ENCODE results near the gene TMEM106C. TPM values are rescaled to one million over a fixed set of nuclear protein-coding genes. Genes with fewer than 3 reads are reported as not detected.

The TMEM106C gene
- total and polyA plus RNA-seq, 9 of the 15 experiments (the other 6 are each of a cell fraction or from before 2014, with no cell fraction given) = 37.6 to 183 (median 57.2) TPM

DNA sequence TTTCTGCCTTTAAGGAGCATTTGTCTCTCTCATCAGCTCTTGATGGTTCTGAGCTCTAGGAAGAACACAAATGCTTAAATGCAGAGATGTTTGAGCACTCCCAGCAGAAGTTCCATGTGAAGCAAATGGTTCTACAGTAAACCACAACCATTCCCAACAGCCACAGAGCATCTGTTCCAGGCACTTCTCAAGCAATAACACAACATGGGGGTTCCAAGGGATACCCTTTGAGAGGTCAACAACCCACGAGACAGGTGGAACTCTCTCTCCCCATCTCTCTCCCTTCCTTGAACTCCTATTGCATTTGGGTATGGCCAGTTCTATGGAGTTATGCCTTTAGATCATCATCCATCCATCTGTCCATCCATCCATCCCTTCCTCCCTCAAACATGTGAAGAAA is 46.1 kb downstream of the TMEM106C start:
- in situ Hi-C loops (cut with MboI) = no loop called here
- no peak for FAIRE-seq
- whole genome bisulfite sequencing (ENCODE audit: insufficient coverage, low coverage, missing lambda C conversion rate) = 0% methylated on average over 1 of the region's 1 CpG
- TF ChIP-seq KLF10 (CRISPR knock-in tag; IDR thresholded peaks at IDR 0.05) (no peak), ZNF699 (CRISPR knock-in tag; IDR thresholded peaks at IDR 0.05; ENCODE audit: insufficient replicate concordance) (no peak), ZNF695 (CRISPR knock-in tag; IDR thresholded peaks at IDR 0.05) (no peak), ZNF121 (CRISPR knock-in tag; conservative IDR thresholded peaks at IDR 0.05) (no peak), FIP1L1 (IDR thresholded peaks at IDR 0.05; ENCODE audit: low read depth, low read length, poor library complexity, severe bottlenecking) (no peak), ZNF76 (CRISPR knock-in tag; IDR thresholded peaks at IDR 0.05; ENCODE audit: borderline replicate concordance) (no peak), TAF15 (IDR thresholded peaks at IDR 0.05; ENCODE audit: low read depth, low read length) (no peak), TFAM (CRISPR knock-in tag; conservative IDR thresholded peaks at IDR 0.05) (no peak), ZSCAN32 (CRISPR knock-in tag; IDR thresholded peaks at IDR 0.05) (no peak), KLF16 (IDR thresholded peaks at IDR 0.05) (no peak)
- TF ChIP-seq, protein P1, sequence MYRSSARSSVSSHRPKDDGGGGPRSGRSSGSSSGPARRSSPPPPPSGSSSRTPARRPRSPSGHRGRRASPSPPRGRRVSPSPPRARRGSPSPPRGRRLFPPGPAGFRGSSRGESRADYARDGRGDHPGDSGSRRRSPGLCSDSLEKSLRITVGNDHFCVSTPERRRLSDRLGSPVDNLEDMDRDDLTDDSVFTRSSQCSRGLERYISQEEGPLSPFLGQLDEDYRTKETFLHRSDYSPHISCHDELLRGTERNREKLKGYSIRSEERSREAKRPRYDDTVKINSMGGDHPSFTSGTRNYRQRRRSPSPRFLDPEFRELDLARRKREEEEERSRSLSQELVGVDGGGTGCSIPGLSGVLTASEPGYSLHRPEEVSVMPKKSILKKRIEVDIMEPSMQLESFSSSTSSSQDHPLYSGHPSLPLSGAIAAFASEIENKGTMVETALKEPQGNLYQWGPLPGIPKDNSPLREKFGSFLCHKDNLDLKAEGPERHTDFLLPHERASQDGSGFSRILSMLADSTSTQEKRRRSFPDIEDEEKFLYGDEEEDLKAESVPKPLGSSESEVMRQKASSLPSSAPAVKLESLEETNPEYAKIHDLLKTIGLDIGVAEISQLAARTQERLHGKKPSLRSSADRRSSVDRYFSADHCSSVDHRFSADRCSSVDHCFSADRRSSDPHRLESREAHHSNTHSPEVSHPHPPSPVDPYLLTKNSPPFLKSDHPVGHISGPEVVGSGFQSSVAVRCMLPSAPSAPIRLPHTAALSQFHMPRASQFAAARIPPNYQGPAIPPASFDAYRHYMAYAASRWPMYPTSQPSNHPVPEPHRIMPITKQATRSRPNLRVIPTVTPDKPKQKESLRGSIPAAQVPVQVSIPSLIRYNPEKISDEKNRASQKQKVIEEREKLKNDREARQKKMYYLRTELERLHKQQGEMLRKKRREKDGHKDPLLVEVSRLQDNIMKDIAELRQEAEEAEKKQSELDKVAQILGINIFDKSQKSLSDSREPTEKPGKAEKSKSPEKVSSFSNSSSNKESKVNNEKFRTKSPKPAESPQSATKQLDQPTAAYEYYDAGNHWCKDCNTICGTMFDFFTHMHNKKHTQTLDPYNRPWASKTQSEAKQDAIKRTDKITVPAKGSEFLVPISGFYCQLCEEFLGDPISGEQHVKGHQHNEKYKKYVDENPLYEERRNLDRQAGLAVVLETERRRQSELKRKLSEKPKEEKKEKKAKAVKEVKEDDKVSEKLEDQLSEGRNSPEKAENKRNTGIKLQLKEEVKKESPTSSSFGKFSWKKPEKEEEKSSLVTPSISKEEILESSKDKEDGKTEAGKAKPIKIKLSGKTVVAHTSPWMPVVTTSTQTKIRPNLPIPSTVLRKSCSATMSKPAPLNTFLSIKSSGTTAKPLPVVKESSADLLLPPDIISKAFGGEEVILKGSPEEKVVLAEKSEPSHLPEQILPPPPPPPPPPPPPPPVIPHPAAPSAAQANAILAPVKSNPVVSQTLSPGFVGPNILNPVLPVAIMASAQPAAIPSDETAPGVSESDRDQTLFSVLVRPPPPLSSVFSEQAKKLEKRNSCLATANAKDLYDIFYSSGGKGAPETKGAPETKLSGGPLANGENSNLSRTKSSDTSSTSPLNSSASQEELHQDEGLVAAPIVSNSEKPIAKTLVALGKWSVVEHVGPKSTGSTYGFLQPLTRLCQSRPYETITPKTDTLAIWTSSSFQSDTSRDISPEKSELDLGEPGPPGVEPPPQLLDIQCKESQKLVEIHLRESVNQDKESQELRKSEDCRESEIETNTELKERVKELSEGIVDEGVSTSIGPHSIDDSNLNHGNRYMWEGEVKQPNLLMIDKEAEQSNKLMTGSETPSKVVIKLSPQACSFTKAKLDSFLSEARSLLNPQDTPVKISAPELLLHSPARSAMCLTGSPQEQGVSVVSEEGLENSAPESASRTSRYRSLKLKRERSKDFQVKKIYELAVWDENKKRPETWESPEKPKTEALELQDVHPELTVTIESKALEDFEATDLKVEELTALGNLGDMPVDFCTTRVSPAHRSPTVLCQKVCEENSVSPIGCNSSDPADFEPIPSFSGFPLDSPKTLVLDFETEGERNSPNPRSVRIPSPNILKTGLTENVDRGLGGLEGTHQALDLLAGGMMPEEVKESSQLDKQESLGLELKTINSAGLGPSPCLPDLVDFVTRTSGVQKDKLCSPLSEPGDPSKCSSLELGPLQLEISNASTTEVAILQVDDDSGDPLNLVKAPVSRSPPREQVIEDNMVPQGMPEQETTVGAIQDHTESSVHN (IDR thresholded peaks at IDR 0.05; ENCODE audit: borderline replicate concordance in 1 of 2, low read depth in 1 of 2) = no peak
- TF ChIP-seq, protein P2, sequence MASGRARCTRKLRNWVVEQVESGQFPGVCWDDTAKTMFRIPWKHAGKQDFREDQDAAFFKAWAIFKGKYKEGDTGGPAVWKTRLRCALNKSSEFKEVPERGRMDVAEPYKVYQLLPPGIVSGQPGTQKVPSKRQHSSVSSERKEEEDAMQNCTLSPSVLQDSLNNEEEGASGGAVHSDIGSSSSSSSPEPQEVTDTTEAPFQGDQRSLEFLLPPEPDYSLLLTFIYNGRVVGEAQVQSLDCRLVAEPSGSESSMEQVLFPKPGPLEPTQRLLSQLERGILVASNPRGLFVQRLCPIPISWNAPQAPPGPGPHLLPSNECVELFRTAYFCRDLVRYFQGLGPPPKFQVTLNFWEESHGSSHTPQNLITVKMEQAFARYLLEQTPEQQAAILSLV (tag; IDR thresholded peaks at IDR 0.05) = no peak

More for the DNA sequence above, 46.1 kb downstream of the TMEM106C start:
- Histone ChIP-seq H3K9ac (ENCODE audit: insufficient read depth in 1 of 2, low read depth in 2 of 2, low read length in 2 of 2) (no peak overlapping the region), H3K27ac (ENCODE audit: extremely low read depth, low read depth, low read length) (no peak overlapping the region), H3K79me2 (ENCODE audit: control insufficient read depth, insufficient read depth, low read length) (no peaks in the 10 kb centered on the region), H2AFZ (ENCODE audit: low read depth, low read length) (no peak overlapping the region; the same call in 1 of the 2 replicates), H4K20me1 (replicated peaks; ENCODE audit: control insufficient read depth, insufficient read depth, low read length) (no peaks in the 10 kb centered on the region; the same call in 1 of the 2 replicates), H3K27me3 (ENCODE audit: control insufficient read depth in 2 of 2, insufficient read depth in 2 of 2, low read length in 2 of 2) (peaks cover 55 to 58% of the 10 kb centered on the region in 2 experiments), H3K36me3 (ENCODE audit: control insufficient read depth, insufficient read depth, low read length) (no peaks in the 10 kb centered on the region), H3K4me2 (ENCODE audit: insufficient read depth, low read length) (no peak overlapping the region), H3K9me3 (replicated peaks; ENCODE audit: control insufficient read depth, insufficient read depth, low read depth, low read length) (no peaks in the 10 kb centered on the region), H3K9me1 (ENCODE audit: control insufficient read depth, insufficient read depth, low read length) (no peaks in the 10 kb centered on the region), H3K4me3 (no peak overlapping the region), H3K4me1 (replicated peaks in 1 of 2; ENCODE audit: control insufficient read depth in 2 of 2, insufficient read depth in 2 of 2, low read length in 2 of 2) (peaks cover 0 to 8% of the 10 kb centered on the region in 2 experiments; a peak in 1 of 5 replicates)
- intact Hi-C loops (cut with micrococcal nuclease) = no loop called here
- POLR2A ChIA-PET = no interaction called here
- DNase-seq (ENCODE audit: extremely low read depth in 1 of 4, low spot score in 3 of 4) = no peak
- ATAC-seq = no peak
- BruUV-seq (replicated peaks) = no TSS peak
- CTCF ChIA-PET (ENCODE audit: low intra/inter-chr PET ratio) = no interaction called here
